ENCODE results near the gene CYP8B1. TPM values are rescaled to one million over a fixed set of nuclear protein-coding genes. Genes with fewer than 3 reads are reported as not detected.

The CYP8B1 gene
- total and polyA plus RNA-seq, 8 donors = 0.10 TPM; not detected in 7

DNA sequence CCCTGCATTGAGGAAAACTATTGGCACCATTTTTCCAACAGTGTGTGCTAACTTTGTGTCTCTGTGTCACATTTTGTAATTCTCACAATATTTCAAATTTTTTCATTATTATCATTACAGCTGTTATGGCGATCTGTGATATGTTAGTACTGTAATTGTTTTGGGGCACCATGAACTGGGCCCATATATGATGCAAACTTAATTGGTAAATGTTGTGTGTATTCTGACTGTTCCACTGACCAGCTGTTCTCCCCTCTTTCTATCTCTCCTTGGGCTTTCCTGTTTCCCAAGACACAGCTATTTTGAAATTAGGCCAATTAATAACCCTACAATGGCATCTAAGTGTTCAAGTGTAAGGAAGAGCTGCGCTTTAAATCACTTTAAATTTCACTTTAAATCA is 2.2 kb upstream of the CYP8B1 start:
- WGBS, 5 donors = 84 to 99% (median 92%) methylated on average over 2 of the region's 2 CpGs
- no peak for DNase-seq
- intact Hi-C loops (cut with DNase I; ENCODE audit: low total_unique reads) = no loop called here
- Histone ChIP-seq H3K36me3 (no peaks in the 10 kb centered on the region), H3K4me1 (peaks cover 0 to 16% (median 13%) of the 10 kb centered on the region in 4 donors), H3K27ac (no peak overlapping the region), H3K27me3 (no peaks in the 10 kb centered on the region), H3K9me3 (no peaks in the 10 kb centered on the region), H3K4me3 (no peak overlapping the region)
- TF ChIP-seq EP300 (IDR thresholded peaks at IDR 0.05) (no peak), POLR2A (IDR thresholded peaks at IDR 0.05) (no peak), POLR2AphosphoS5 (IDR thresholded peaks at IDR 0.05) (no peak)
- TF ChIP-seq, protein P1, sequence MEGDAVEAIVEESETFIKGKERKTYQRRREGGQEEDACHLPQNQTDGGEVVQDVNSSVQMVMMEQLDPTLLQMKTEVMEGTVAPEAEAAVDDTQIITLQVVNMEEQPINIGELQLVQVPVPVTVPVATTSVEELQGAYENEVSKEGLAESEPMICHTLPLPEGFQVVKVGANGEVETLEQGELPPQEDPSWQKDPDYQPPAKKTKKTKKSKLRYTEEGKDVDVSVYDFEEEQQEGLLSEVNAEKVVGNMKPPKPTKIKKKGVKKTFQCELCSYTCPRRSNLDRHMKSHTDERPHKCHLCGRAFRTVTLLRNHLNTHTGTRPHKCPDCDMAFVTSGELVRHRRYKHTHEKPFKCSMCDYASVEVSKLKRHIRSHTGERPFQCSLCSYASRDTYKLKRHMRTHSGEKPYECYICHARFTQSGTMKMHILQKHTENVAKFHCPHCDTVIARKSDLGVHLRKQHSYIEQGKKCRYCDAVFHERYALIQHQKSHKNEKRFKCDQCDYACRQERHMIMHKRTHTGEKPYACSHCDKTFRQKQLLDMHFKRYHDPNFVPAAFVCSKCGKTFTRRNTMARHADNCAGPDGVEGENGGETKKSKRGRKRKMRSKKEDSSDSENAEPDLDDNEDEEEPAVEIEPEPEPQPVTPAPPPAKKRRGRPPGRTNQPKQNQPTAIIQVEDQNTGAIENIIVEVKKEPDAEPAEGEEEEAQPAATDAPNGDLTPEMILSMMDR (IDR thresholded peaks at IDR 0.05) = no peak

DNA sequence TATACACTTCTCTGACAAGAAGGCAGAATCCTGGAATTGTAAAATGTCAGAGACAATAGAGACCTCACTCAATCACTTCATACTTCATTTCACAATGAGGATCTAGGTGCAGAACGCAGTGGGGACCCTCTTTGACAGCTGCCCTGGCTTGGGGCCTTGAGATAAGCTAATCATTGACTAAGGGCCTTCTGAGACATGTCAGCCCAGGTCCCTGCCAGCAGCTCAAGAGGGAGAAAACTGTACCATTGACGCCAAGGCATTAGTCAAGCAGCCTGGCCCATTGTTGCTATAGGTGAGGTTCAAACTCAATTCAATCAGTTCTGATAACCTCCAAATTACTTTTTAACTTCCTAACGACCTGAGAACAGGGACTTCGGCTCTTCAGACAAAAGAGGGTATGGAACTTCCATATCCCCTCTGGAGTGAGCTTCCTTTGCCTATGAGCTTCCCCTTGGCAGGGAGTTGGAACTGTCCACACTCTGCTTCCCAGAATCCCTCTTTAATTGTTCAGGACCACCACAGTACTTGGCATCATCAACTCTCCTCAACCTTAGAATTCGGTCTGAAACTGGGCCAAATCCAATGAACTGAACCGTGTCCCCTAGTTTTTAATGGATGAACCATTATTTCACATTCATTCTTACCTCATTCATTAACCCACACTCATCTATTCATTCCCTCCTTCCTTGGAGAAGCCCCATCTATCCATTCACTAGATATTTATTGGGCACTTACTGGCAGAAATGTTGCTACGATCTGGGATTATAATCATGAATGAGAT is 1.5 kb upstream of the CYP8B1 start:
- Histone ChIP-seq H3K9me3 (no peaks in the 10 kb centered on the region), H3K4me1 (peaks cover 0 to 16% (median 13%) of the 10 kb centered on the region in 4 donors), H3K27me3 (no peaks in the 10 kb centered on the region), H3K36me3 (no peaks in the 10 kb centered on the region), H3K27ac (no peak overlapping the region), H3K4me3 (no peak overlapping the region)
- no peak for DNase-seq
- 44 to 63% (median 50%) methylated on average over 7 of the region's 7 CpGs for WGBS, 5 donors
- TF ChIP-seq, protein P1 (IDR thresholded peaks at IDR 0.05) = no peak
- no peak for TF ChIP-seq POLR2A (IDR thresholded peaks at IDR 0.05)
- TF ChIP-seq EP300 (IDR thresholded peaks at IDR 0.05) = no peak
- TF ChIP-seq POLR2AphosphoS5 (IDR thresholded peaks at IDR 0.05) = no peak
- intact Hi-C loops (cut with DNase I; ENCODE audit: low total_unique reads) = no loop called here

DNA sequence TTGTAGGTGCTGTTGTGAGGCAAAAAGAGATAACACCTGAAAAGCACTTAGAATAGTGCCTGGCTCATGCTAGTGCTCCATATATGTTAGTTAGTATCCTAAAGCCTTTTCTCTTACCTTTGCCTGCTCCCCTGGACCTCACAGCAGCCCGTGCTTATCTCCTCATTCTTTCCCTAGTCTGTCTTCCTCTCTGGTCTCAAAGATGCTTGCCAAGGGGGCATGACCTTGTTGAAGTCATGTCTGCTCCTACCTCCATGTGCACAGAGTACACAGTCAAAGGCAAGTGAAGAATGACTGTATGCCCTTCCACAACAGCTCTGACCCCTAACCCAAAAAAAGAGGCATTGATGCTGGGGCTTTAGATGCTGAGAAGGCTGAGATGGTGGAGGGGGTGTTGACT is 722 bp upstream of the CYP8B1 start:
- intact Hi-C loops (cut with DNase I; ENCODE audit: low total_unique reads) = no loop called here
- Histone ChIP-seq H3K4me1 (peaks cover 0 to 21% (median 15%) of the 10 kb centered on the region in 4 donors), H3K27me3 (no peaks in the 10 kb centered on the region), H3K4me3 (no peak overlapping the region), H3K27ac (no peak overlapping the region), H3K36me3 (no peaks in the 10 kb centered on the region), H3K9me3 (no peaks in the 10 kb centered on the region)
- WGBS, 5 donors = 24 to 50% (median 39%) methylated on average over 1 of the region's 1 CpG
- DNase-seq = no peak
- TF ChIP-seq POLR2A (IDR thresholded peaks at IDR 0.05) = no peak
- TF ChIP-seq, protein P1 (IDR thresholded peaks at IDR 0.05) = no peak
- no peak for TF ChIP-seq EP300 (IDR thresholded peaks at IDR 0.05)
- TF ChIP-seq POLR2AphosphoS5 (IDR thresholded peaks at IDR 0.05) = no peak

DNA sequence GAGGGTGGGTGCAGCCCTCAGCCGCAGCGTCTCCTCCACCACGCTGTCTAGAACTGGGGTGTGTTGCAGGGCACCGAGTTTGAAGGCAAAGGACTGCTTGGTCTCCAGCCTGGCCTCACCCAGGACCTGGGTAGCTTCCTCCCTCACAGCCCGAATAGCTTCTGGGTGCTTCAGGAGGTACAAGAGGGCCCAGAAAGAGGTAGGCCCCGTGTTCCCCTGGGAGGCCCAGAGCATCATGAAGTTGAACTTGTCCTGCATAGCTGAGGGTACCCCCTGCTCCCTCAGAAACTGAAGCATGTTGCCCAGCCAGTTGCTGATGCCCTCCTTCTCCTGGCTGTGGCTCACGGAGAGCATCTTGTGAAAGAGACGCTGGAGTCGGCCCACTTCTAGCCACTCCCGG is 930 bp downstream of the CYP8B1 start:
- no peak for TF ChIP-seq POLR2AphosphoS5 (IDR thresholded peaks at IDR 0.05)
- no peak for TF ChIP-seq EP300 (IDR thresholded peaks at IDR 0.05)
- TF ChIP-seq POLR2A (IDR thresholded peaks at IDR 0.05) = no peak
- TF ChIP-seq, protein P1 (IDR thresholded peaks at IDR 0.05) = no peak
- 89 to 95% (median 93%) methylated on average over 8 to 10 of the region's 10 CpGs for WGBS, 5 donors
- Histone ChIP-seq H3K9me3 (no peaks in the 10 kb centered on the region), H3K27ac (no peak overlapping the region), H3K27me3 (no peaks in the 10 kb centered on the region), H3K4me1 (peaks cover 0 to 8% (median 3%) of the 10 kb centered on the region in 4 donors), H3K4me3 (no peak overlapping the region), H3K36me3 (no peaks in the 10 kb centered on the region)
- no peak for DNase-seq
- intact Hi-C loops (cut with DNase I; ENCODE audit: low total_unique reads) = no loop called here

Data from stomach (tissue), 9 donors.